PC-3 (cell line): ENCODE results near the gene HDAC8.

Source experiments
- CTCF ChIP-seq: fragments of 300-600 bp; sonication (generic); conservative IDR thresholded peaks from 2 replicates; pipeline ENCODE4 v1.5.1; 2017; ENCODE audit warnings: antibody characterized with exemption, low read depth, mild to moderate bottlenecking, low read length
- EZH2 ChIP-seq: fragments of 300-600 bp; sonication (generic); IDR thresholded peaks from one replicate; pipeline ENCODE4 v1.6.1; 2017; ENCODE audit warnings: antibody characterized with exemption, mild to moderate bottlenecking, low read length; ENCODE audit not compliant: unreplicated experiment

DNA sequence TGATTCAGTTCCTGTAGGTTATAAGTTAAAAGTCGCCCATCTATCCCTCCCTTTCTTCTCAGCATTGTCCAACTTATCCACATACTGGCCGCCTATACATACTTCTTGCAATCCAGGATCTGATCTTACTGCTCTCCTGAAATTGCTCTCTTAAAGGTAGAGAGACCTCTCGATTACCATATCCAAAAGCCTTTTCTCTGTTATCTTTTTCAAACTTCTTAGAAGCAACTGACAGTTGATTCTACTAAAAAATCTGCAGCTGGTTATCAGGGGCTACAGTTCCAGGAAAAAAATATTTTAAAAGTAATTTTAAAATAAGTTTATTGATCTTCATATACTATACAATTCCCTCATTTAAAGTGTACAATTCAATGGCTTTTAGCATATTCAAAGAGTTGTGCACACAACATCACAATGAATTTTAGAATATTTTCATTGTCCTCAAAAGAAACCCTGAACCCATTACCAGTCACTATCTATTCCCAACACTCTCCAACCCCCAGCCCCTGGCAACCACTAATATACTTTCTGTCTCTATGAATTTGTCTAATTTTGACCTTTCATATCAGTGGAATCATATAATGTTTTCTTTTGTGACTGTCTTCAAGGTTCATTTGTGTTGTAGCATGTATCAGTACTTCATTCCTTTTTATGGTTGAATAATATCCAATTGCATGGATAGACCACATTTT lies 102.0 kb downstream of the HDAC8 start:
- no peak for TF ChIP-seq CTCF
- no peak for TF ChIP-seq EZH2
